Vagina (tissue), 2 donors: ENCODE data around the gene SLC44A3. TPM values are rescaled to one million over a fixed set of nuclear protein-coding genes. Genes with fewer than 3 reads are reported as not detected.

Experiments used
- DNase-seq, 2 donors: peaks; one replicate each; pipeline ENCODE4 v3.0.0-alpha.2; 2017; ENCODE audit errors: extremely low spot score in 2 of 2
- H3K27ac ChIP-seq: fragments of 200-600 bp; sonication (generic); one replicate; pipeline ENCODE4 v1.5.1; 2019
- H3K27me3 ChIP-seq: fragments of 200-600 bp; sonication (generic); one replicate; pipeline ENCODE4 v1.5.1; 2019
- H3K36me3 ChIP-seq, 2 donors: fragments of 200-600 bp; sonication (generic); one replicate each; pipeline ENCODE4 v1.5.1; 2017 to 2019
- H3K4me1 ChIP-seq: fragments of 200-600 bp; sonication (generic); one replicate; pipeline ENCODE4 v1.5.1; 2019
- H3K4me3 ChIP-seq, 2 donors: fragments of 200-600 bp; sonication (generic); 1 replicate in 1 of 2; 2 replicates in 1 of 2; pipeline ENCODE4 v1.5.1; 2016 to 2019
- H3K9me3 ChIP-seq: fragments of 200-600 bp; sonication (generic); one replicate; pipeline ENCODE4 v1.5.1; 2019
- POLR2A ChIP-seq, 2 donors: fragments of 450-650 bp; IDR thresholded peaks; one replicate each; pipeline ENCODE4 v1.6.1; 2017; ENCODE audit warnings: antibody characterized with exemption in 2 of 2, mild to moderate bottlenecking in 2 of 2, moderate library complexity in 2 of 2
- POLR2AphosphoS5 ChIP-seq, 2 donors: sonication (generic); formaldehyde crosslinking; IDR thresholded peaks; one replicate each; pipeline ENCODE4 v1.9.0; 2017; ENCODE audit warnings: antibody characterized with exemption in 2 of 2, mild to moderate bottlenecking in 2 of 2, low read depth in 1 of 2; ENCODE audit not compliant: insufficient read depth in 1 of 2
- intact Hi-C: fragments of 100-400 bp; cut with DNase I; formaldehyde crosslinking; loops from one replicate; pipeline ENCODE4 v1.15.1; 2023
- total RNA-seq: library from RNA; depleted of rRNA; stranded (reverse); fragments of >200 nt; gene quantifications from one replicate; pipeline ENCODE4 v1.2.3, GENCODE V29; 2016
- TF ChIP-seq, protein P1 (sequence below), 3 experiments: fragments of 450-650 bp in 2 of 3; fragments of 200-600 bp in 1 of 3; sonication (generic) in 1 of 3; IDR thresholded peaks; one replicate each; pipeline ENCODE4 v1.5.1; 2017 to 2019; ENCODE audit warnings: antibody characterized with exemption in 3 of 3, mild to moderate bottlenecking in 2 of 3, moderate library complexity in 2 of 3

Gene SLC44A3
- total RNA-seq, 1 donor from 2014 or later: 6.6 TPM

DNA sequence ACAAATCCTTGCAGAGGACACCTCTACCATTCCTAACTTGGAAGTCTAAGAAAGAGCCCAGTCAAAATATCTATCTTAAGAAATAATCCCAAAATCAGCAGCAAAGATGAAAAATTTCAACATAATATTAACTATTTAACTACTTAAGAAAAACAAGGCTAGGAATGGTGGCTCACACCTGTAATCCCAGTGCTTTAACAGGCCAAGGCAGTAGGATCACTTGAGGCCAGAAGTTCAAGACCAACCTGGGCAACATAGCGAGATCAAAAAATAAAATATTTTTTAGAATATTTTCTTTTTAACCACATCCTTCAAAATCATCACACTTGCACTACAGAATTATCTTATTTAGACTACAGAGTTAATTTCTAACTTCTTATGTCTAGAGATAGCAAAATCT lies 101.8 kb downstream of the SLC44A3 start:
- DNase-seq: no peak
- Histone ChIP-seq H3K4me1 (peaks cover 79% of the 10 kb centered on the region), H3K27me3 (no peaks in the 10 kb centered on the region), H3K27ac (peak overlapping the region; percentile 97), H3K9me3 (no peaks in the 10 kb centered on the region), H3K36me3 (no peaks in the 10 kb centered on the region), H3K4me3 (no peak overlapping the region)
- TF ChIP-seq, protein P1, sequence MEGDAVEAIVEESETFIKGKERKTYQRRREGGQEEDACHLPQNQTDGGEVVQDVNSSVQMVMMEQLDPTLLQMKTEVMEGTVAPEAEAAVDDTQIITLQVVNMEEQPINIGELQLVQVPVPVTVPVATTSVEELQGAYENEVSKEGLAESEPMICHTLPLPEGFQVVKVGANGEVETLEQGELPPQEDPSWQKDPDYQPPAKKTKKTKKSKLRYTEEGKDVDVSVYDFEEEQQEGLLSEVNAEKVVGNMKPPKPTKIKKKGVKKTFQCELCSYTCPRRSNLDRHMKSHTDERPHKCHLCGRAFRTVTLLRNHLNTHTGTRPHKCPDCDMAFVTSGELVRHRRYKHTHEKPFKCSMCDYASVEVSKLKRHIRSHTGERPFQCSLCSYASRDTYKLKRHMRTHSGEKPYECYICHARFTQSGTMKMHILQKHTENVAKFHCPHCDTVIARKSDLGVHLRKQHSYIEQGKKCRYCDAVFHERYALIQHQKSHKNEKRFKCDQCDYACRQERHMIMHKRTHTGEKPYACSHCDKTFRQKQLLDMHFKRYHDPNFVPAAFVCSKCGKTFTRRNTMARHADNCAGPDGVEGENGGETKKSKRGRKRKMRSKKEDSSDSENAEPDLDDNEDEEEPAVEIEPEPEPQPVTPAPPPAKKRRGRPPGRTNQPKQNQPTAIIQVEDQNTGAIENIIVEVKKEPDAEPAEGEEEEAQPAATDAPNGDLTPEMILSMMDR (IDR thresholded peaks at IDR 0.05): no peak
- TF ChIP-seq POLR2A (IDR thresholded peaks at IDR 0.05) (no peak), POLR2AphosphoS5 (IDR thresholded peaks at IDR 0.05; ENCODE audit: insufficient read depth in 1 of 2, low read depth in 1 of 2) (no peak)
- intact Hi-C loops: loop anchor here (5.0 kb wide), 1 partner anchor 380 kb away; the partner anchor contains the start of gene F3

DNA sequence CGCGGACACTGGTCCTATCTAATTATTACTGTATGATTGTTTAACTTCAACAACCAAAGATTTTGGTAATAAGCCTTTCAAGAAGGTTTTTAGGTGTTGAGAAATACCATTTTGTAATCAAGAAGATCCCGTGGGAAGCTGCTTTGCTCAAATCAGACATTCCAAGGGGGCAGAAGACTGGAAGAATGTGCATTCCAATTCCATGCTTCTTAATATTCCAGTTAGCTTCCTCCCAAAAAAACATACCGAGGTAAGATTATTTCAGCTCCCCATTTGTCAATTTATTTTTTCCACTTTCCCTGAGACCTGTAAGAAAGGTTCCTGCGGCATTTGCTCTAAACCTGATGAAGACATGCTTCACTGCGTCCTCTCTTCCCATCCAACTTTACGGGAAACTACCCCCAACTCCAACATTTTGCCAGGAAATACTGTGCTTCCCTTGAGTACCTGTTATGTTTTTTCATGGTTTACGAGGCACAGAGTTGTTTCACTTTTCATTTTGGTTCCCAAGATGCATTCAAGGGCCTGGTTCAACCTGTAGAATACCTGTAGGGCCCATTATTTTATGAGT lies 102.7 kb downstream of the SLC44A3 start:
- H3K4me3 ChIP-seq: peak overlapping the region in 1 of 2 donors; percentile 72
- intact Hi-C loops: loop anchor here (5.0 kb wide), 1 partner anchor 381 kb away; the partner anchor contains the start of gene F3
- peaks cover 79% of the 10 kb centered on the region for H3K4me1 ChIP-seq

DNA sequence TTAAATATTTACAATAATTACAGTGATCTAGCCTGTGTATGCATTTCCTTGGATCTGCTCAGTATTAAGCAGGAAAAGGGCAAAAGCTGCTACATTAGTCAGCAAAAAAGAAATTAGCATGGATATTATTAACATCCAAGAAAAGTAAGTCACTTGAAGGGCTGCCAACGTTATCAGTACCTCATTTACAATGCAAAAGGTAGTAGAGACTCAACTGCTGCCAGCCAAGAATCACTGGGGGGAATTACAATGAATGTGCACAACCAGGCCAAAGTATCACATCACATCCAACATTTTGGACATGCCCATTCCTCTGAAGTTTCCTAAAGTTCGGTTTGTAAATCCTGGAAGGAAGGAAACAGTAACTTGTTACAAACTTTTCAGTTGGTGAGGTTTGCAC lies 104.8 kb downstream of the SLC44A3 start:
- peak overlapping the region; percentile 97 for H3K27ac ChIP-seq
- TF ChIP-seq POLR2A (IDR thresholded peaks at IDR 0.05): no peak
- no peak for TF ChIP-seq POLR2AphosphoS5 (IDR thresholded peaks at IDR 0.05; ENCODE audit: insufficient read depth in 1 of 2, low read depth in 1 of 2)
- TF ChIP-seq, protein P1 (IDR thresholded peaks at IDR 0.05): no peak
- no peaks in the 10 kb centered on the region for H3K27me3 ChIP-seq
- H3K4me1 ChIP-seq: peaks cover 77% of the 10 kb centered on the region
- H3K9me3 ChIP-seq: no peaks in the 10 kb centered on the region
- H3K4me3 ChIP-seq: peak overlapping the region; percentile 62 to 72
- no peaks in the 10 kb centered on the region for H3K36me3 ChIP-seq
- intact Hi-C loops: loop anchor here (5.0 kb wide), 2 partner anchors 47 to 92 kb away; no protein-coding TSS in a partner anchor
- no peak for DNase-seq

More for the DNA sequence above, 102.7 kb downstream of the SLC44A3 start:
- DNase-seq: no peak
- Histone ChIP-seq H3K27ac (peak overlapping the region; percentile 97), H3K9me3 (no peaks in the 10 kb centered on the region), H3K36me3 (no peaks in the 10 kb centered on the region), H3K27me3 (no peaks in the 10 kb centered on the region)
- TF ChIP-seq POLR2A (IDR thresholded peaks at IDR 0.05) (no peak), POLR2AphosphoS5 (IDR thresholded peaks at IDR 0.05; ENCODE audit: insufficient read depth in 1 of 2, low read depth in 1 of 2) (no peak)
- TF ChIP-seq, protein P1 (IDR thresholded peaks at IDR 0.05): no peak

DNA sequence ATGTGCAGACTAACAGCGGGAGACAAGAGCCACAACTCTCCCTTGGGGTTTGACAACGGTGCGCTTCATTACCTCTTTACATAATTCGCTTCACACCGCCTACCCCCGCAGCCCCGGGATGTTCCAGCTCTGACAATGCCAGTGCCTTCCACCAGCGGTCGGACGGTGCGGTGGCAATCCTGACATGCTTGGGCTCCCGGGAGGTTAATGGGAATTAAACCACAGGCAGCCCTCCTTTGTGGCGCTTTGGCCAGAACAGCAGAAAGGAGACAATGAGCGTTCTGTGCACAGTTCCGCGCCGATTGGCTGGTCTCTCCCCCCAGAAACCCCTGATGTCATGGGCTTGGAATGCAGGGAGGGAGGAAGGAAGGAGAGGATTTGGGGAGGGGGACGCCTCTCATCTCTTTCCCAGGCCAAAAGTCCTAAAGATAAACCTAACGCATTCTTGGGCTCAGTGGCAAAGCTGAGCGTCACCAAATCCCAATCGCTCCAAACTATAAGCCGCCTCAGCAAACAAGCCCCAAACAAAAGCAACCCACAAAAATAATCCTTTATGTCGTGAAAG lies 105.5 kb downstream of the SLC44A3 start:
- Histone ChIP-seq H3K4me1 (peaks cover 75% of the 10 kb centered on the region), H3K27ac (peak overlapping the region; percentile 97), H3K4me3 (peak overlapping the region; percentile 62 to 72), H3K36me3 (no peaks in the 10 kb centered on the region), H3K27me3 (no peaks in the 10 kb centered on the region), H3K9me3 (no peaks in the 10 kb centered on the region)
- DNase-seq: no peak
- TF ChIP-seq POLR2AphosphoS5 (IDR thresholded peaks at IDR 0.05; ENCODE audit: insufficient read depth in 1 of 2, low read depth in 1 of 2) (peak; percentile 26 to 89), POLR2A (IDR thresholded peaks at IDR 0.05) (peak in 1 of 2 donors; percentile 66)
- TF ChIP-seq, protein P1 (IDR thresholded peaks at IDR 0.05): no peak
- intact Hi-C loops: loop anchor here (2.0 to 5.0 kb wide), 3 partner anchors 47 to 92 kb away; no protein-coding TSS in a partner anchor
